HG03378 (cell line): ENCODE results near the gene SNAI3.

ENCODE experiments used
- ATAC-seq: cut with Tn5 transposase; IDR thresholded peaks from one replicate; pipeline ENCODE4 v1.9.1; 2021; ENCODE audit warnings: mild to moderate bottlenecking, moderate library complexity; ENCODE audit not compliant: unreplicated experiment

SNAI3 gene

GRCh38 chr16:88721815-88722755 is 35.8 kb upstream of the SNAI3 start:
- no peak for ATAC-seq

GRCh38 chr16:88721236-88721635 is 34.9 kb upstream of the SNAI3 start:
- no peak for ATAC-seq

- no peak for ATAC-seq
Measured at GRCh38 chr16:88720396-88720970, 34.2 kb upstream of the SNAI3 start.

- no peak for ATAC-seq
Measured at GRCh38 chr16:88719933-88720296, 33.6 kb upstream of the SNAI3 start.

GRCh38 chr16:88719267-88719932 is 33.1 kb upstream of the SNAI3 start:
- no peak for ATAC-seq

GRCh38 chr16:88718178-88718577 is 31.9 kb upstream of the SNAI3 start:
- ATAC-seq, result no peak

- no peak for ATAC-seq
Measured at GRCh38 chr16:88716601-88717001, 30.3 kb upstream of the SNAI3 start.

- no peak for ATAC-seq
Measured at GRCh38 chr16:88716201-88716600, 29.9 kb upstream of the SNAI3 start.

- no peak for ATAC-seq
Measured at GRCh38 chr16:88715312-88716190, 29.2 kb upstream of the SNAI3 start.

GRCh38 chr16:88714420-88715302 is 28.4 kb upstream of the SNAI3 start:
- no peak for ATAC-seq

GRCh38 chr16:88713568-88714419 is 27.5 kb upstream of the SNAI3 start:
- no peak for ATAC-seq

- ATAC-seq, result no peak
Measured at GRCh38 chr16:88713054-88713453, 26.7 kb upstream of the SNAI3 start.

GRCh38 chr16:88712362-88712979 is 26.2 kb upstream of the SNAI3 start:
- ATAC-seq, result no peak

- no peak for ATAC-seq
Measured at GRCh38 chr16:88711750-88712340, 25.5 kb upstream of the SNAI3 start.

- no peak for ATAC-seq
Measured at GRCh38 chr16:88710556-88710955, 24.2 kb upstream of the SNAI3 start.

GRCh38 chr16:88706965-88707826 is 20.9 kb upstream of the SNAI3 start:
- no peak for ATAC-seq
